GM23248 (cell line): ENCODE data around the gene SHROOM2.

Experiments used
- EZH2 ChIP-seq: fragments of 200-600 bp; sonication (generic); IDR thresholded peaks from 2 replicates; pipeline ENCODE4 v1.6.1; 2018; ENCODE audit warnings: antibody characterized with exemption, mild to moderate bottlenecking; ENCODE audit not compliant: insufficient read depth, poor library complexity, severe bottlenecking
- EZH2phosphoT487 ChIP-seq: fragments of 200-600 bp; sonication (generic); IDR thresholded peaks from 2 replicates; pipeline ENCODE4 v1.6.1; 2018; ENCODE audit warnings: antibody characterized with exemption, moderate library complexity, mild to moderate bottlenecking, low read depth; ENCODE audit not compliant: insufficient read depth

GRCh38 chrX:9980927-9981326 is 194.7 kb downstream of the SHROOM2 start:
- TF ChIP-seq EZH2phosphoT487 (no peak), EZH2 (no peak)
